Endodermal cell (in vitro differentiated cells): ENCODE data around the gene RAMP1. TPM values are rescaled to one million over a fixed set of nuclear protein-coding genes. Genes with fewer than 3 reads are reported as not detected.

ENCODE experiments used
- DNase-seq: peaks from one replicate; pipeline ENCODE4 v3.0.0-alpha.2; 2017
- H3K27ac ChIP-seq: 2 replicates; pipeline ENCODE4 v1.5.1; 2013; ENCODE audit warnings: mild to moderate bottlenecking, low read depth, low read length, moderate library complexity
- H3K27me3 ChIP-seq: 2 replicates; pipeline ENCODE4 v1.6.1; 2013; ENCODE audit warnings: mild to moderate bottlenecking, low read length, moderate library complexity; ENCODE audit not compliant: insufficient read depth, control insufficient read depth, poor library complexity, severe bottlenecking
- H3K36me3 ChIP-seq: 2 replicates; pipeline ENCODE4 v1.7.0; 2013; ENCODE audit warnings: mild to moderate bottlenecking, low read length, moderate library complexity; ENCODE audit not compliant: control insufficient read depth, insufficient read depth
- H3K4me1 ChIP-seq: one replicate; pipeline ENCODE4 v1.7.0; 2013; ENCODE audit warnings: low read length; ENCODE audit not compliant: control insufficient read depth, insufficient read depth
- H3K4me3 ChIP-seq: 2 replicates; pipeline ENCODE4 v1.5.1; 2013; ENCODE audit warnings: mild to moderate bottlenecking, low read length, moderate library complexity
- H3K9ac ChIP-seq: 2 replicates; pipeline ENCODE4 v1.6.1; 2013; ENCODE audit warnings: mild to moderate bottlenecking, low read length, moderate library complexity; ENCODE audit not compliant: poor library complexity, severe bottlenecking; ENCODE audit errors: extremely low read depth
- H3K9me3 ChIP-seq: 2 replicates; pipeline ENCODE4 v1.6.1; 2013; ENCODE audit warnings: mild to moderate bottlenecking, low read length, moderate library complexity; ENCODE audit not compliant: control insufficient read depth
- H3K27ac Mint-ChIP-seq: 2 replicates; pipeline ENCODE4 v1.8.0; 2020; ENCODE audit warnings: mixed read lengths
- H3K27me3 Mint-ChIP-seq: 2 replicates; pipeline ENCODE4 v1.8.0; 2021; ENCODE audit warnings: mild to moderate bottlenecking, mixed read lengths; ENCODE audit not compliant: insufficient read depth
- H3K36me3 Mint-ChIP-seq: 2 replicates; pipeline ENCODE4 v1.8.0; 2020; ENCODE audit warnings: low read depth, mixed read lengths
- H3K4me1 Mint-ChIP-seq: 2 replicates; pipeline ENCODE4 v1.8.0; 2020; ENCODE audit warnings: mixed read lengths
- H3K4me3 Mint-ChIP-seq: 2 replicates; pipeline ENCODE4 v1.8.0; 2020; ENCODE audit warnings: mild to moderate bottlenecking, moderate library complexity, mixed read lengths
- H3K9me3 Mint-ChIP-seq: 2 replicates; pipeline ENCODE4 v1.8.0; 2020; ENCODE audit warnings: mild to moderate bottlenecking, mixed read lengths
- CTCF ChIP-seq: fragments of 200-600 bp; sonication (generic); conservative IDR thresholded peaks from 2 replicates; pipeline ENCODE4 v1.5.0; 2021; ENCODE audit warnings: antibody characterized with exemption, mild to moderate bottlenecking
- WGBS, 2 experiments: methylation state at CpG; one replicate each; pipeline versions ENCODE4 v1.1.5 to v1.1.7; 2013; ENCODE audit warnings: missing lambda C conversion rate in 2 of 2, mixed read lengths in 1 of 2; ENCODE audit not compliant: insufficient coverage in 1 of 2, insufficient read length in 1 of 2; 5-methylcytosine and 5-hydroxymethylcytosine counted together
- long read RNA-seq, 4 experiments: library from polyadenylated mRNA in 2 of 4; library from RNA in 1 of 4; library from capped mRNA in 1 of 4; stranded (forward) in 3 of 4; unstranded in 1 of 4; transcript quantifications; one replicate each; pipeline ENCODE4 v2.0.0, GENCODE V29; 2020 to 2021; ENCODE audit warnings: inconsistent platforms in 1 of 4
- polyA plus RNA-seq, 2 experiments: library from polyadenylated mRNA; stranded (reverse); fragments of 50-300 nt; gene quantifications; one replicate each; pipeline ENCODE4 v1.2.3, GENCODE V29; 2013
- total RNA-seq, 2 donors: library from RNA; stranded (reverse); fragmentation: NEBNext Ultra II Directional in 1 of 2; extraction: Animal tissue kit (Norgen Biotek cat#: 25700) in 1 of 2; gene quantifications; 2 replicates in 1 of 2; 3 replicates in 1 of 2; pipeline ENCODE4 v1.2.1, GENCODE V29; 2021

RAMP1 gene
- 1 to 10 TPM in 1 of 2 donors, under 1 TPM in 1; 0.40 to 1.6 TPM for total RNA-seq
- 1.2 TPM for polyA plus RNA-seq (2013, experiment 1 of 2)
- polyA plus RNA-seq (2013, experiment 2 of 2) = 0.83 TPM
- long read RNA-seq, experiment 1 = 0 reads
- long read RNA-seq, experiment 2, partial matches to known transcripts = 0 of 2 reads
- long read RNA-seq, experiment 2, other reads (novel, unspliced or antisense) = 0 of 2 reads
- long read RNA-seq, experiment 3 = 0 reads
- long read RNA-seq, experiment 4 = 0 reads

GRCh38 chr2:237859533-237860272 lies at the start of gene RAMP1:
Gene RAMP1, plus strand, starts transcription at chr2:237859623. Its CDS starts 53 bp downstream, at chr2:237859676.
- 6 to 7% methylated on average over 39 to 79 of the region's 79 CpGs for WGBS, 2 experiments
- H3K4me1 Mint-ChIP-seq = peaks cover 13% of the 10 kb centered on the region
- TF ChIP-seq CTCF = no peak
- peak; percentile 69 for DNase-seq
- Histone ChIP-seq H3K27me3 (peaks cover 34% of the 10 kb centered on the region), H3K27ac (no peak within 1 kb of the TSS), H3K9me3 (no peaks in the 10 kb centered on the region), H3K4me1 (no peaks in the 10 kb centered on the region), H3K4me3 (peak within 1 kb of the TSS; percentile 64), H3K36me3 (no peaks in the 10 kb centered on the region), H3K9ac (no peak within 1 kb of the TSS)
- H3K9me3 Mint-ChIP-seq = no peaks in the 10 kb centered on the region
- peak within 1 kb of the TSS; percentile 74 for H3K27ac Mint-ChIP-seq
- H3K4me3 Mint-ChIP-seq = peak within 1 kb of the TSS; percentile 60
- H3K27me3 Mint-ChIP-seq = peaks cover 52% of the 10 kb centered on the region
- no peaks in the 10 kb centered on the region for H3K36me3 Mint-ChIP-seq

- no peak overlapping the region for H3K9ac ChIP-seq
- 89 to 100% methylated on average over 1 of the region's 1 CpG for WGBS, 2 experiments
- no peaks in the 10 kb centered on the region for H3K36me3 ChIP-seq
- H3K4me3 ChIP-seq = no peak overlapping the region
- no peaks in the 10 kb centered on the region for H3K36me3 Mint-ChIP-seq
- no peak for TF ChIP-seq CTCF
- peaks cover 6% of the 10 kb centered on the region for H3K27me3 Mint-ChIP-seq
- H3K27me3 ChIP-seq = no peaks in the 10 kb centered on the region
- no peaks in the 10 kb centered on the region for H3K9me3 ChIP-seq
- H3K9me3 Mint-ChIP-seq = no peaks in the 10 kb centered on the region
- H3K4me1 Mint-ChIP-seq = no peaks in the 10 kb centered on the region
- no peak for DNase-seq
- no peak overlapping the region for H3K27ac Mint-ChIP-seq
- no peak overlapping the region for H3K4me3 Mint-ChIP-seq
- no peak overlapping the region for H3K27ac ChIP-seq
- H3K4me1 ChIP-seq = no peaks in the 10 kb centered on the region
These were observed 43.8 kb upstream of the RAMP1 start for GRCh38 chr2:237815637-237816036.

GRCh38 chr2:237816531-237816930 lies 42.9 kb upstream of the RAMP1 start:
- no peak overlapping the region for H3K27ac ChIP-seq
- Mint-ChIP-seq H3K4me3 (no peak overlapping the region), H3K36me3 (no peaks in the 10 kb centered on the region), H3K27ac (no peak overlapping the region), H3K27me3 (peaks cover 5% of the 10 kb centered on the region), H3K9me3 (no peaks in the 10 kb centered on the region), H3K4me1 (no peaks in the 10 kb centered on the region)
- WGBS, 2 experiments = 100% methylated on average over 1 of the region's 1 CpG; no CpG with 5 or more reads in 1 of the 2 experiments
- H3K36me3 ChIP-seq = no peaks in the 10 kb centered on the region
- H3K9ac ChIP-seq = no peak overlapping the region
- no peaks in the 10 kb centered on the region for H3K27me3 ChIP-seq
- no peak for TF ChIP-seq CTCF
- H3K4me3 ChIP-seq = no peak overlapping the region
- no peak for DNase-seq
- H3K4me1 ChIP-seq = no peaks in the 10 kb centered on the region
- H3K9me3 ChIP-seq = no peaks in the 10 kb centered on the region
